Ureter (tissue), 1 donor: ENCODE measurements around the gene OR1N1. TPM values are rescaled to one million over a fixed set of nuclear protein-coding genes. Genes with fewer than 3 reads are reported as not detected.
"Not testable (repeated sequence)": the region's sequence is repeated elsewhere in the genome, so short reads cannot be mapped to it uniquely, and the experiment has no call there.

Experiments
- DNase-seq: peaks from one replicate; pipeline ENCODE4 v3.0.0-alpha.2; 2020; ENCODE audit warnings: low spot score
- total RNA-seq: library from RNA; stranded (reverse); gene quantifications from one replicate; pipeline ENCODE4 v1.2.4, GENCODE V29; 2023
- donor health status: DM: yes; HTN: yes; CAD: no.

Gene OR1N1
- total RNA-seq = not detected

GRCh38 chr9:122527193-122527592 is at the start of gene OR1N1:
Gene OR1N1 (minus strand): TSS chr9:122527293. CDS start chr9:122527293, 0 bp downstream.
- no peak for DNase-seq

- DNase-seq = no peak
These were observed 45.4 kb upstream of the OR1N1 start for GRCh38 chr9:122572456-122572855.

- DNase-seq = no peak
These were observed 40.8 kb upstream of the OR1N1 start for GRCh38 chr9:122567901-122568300.

- no peak for DNase-seq
These were observed 35.2 kb upstream of the OR1N1 start for GRCh38 chr9:122562134-122562760.

- DNase-seq = no peak
These were observed 34.4 kb upstream of the OR1N1 start for GRCh38 chr9:122561446-122561845.

GRCh38 chr9:122552812-122553211 is 25.7 kb upstream of the OR1N1 start, which contains the start of gene OR1N2:
Gene OR1N2 (plus strand): TSS chr9:122553112. CDS start chr9:122553212, 100 bp downstream.
- DNase-seq = no peak

GRCh38 chr9:122551371-122551770 is 24.3 kb upstream of the OR1N1 start:
- no peak for DNase-seq

GRCh38 chr9:122546196-122546595 is 19.1 kb upstream of the OR1N1 start:
- no peak for DNase-seq

- DNase-seq = no peak
These were observed 11.7 kb upstream of the OR1N1 start for GRCh38 chr9:122538757-122539156.

- not testable (repeated sequence) for DNase-seq
These were observed 10.0 kb upstream of the OR1N1 start for GRCh38 chr9:122537066-122537465.

- no peak for DNase-seq
These were observed 9.0 kb upstream of the OR1N1 start for GRCh38 chr9:122536134-122536533.

GRCh38 chr9:122531157-122531556 is 4.1 kb upstream of the OR1N1 start:
- DNase-seq = not testable (repeated sequence)

- no peak for DNase-seq
These were observed 491 bp downstream of the OR1N1 start for GRCh38 chr9:122526602-122527001.

- DNase-seq = no peak
These were observed 7.7 kb downstream of the OR1N1 start for GRCh38 chr9:122519376-122519775.

- no peak for DNase-seq
These were observed 8.3 kb downstream of the OR1N1 start, which contains the start of gene OR1J4 for GRCh38 chr9:122518841-122519240. Gene OR1J4 (plus strand): TSS chr9:122519141. CDS start chr9:122519141, 0 bp downstream.

GRCh38 chr9:122518226-122518625 is 8.9 kb downstream of the OR1N1 start:
- no peak for DNase-seq

GRCh38 chr9:122510502-122510901 is 16.6 kb downstream of the OR1N1 start, which contains the start of gene OR1J2:
Gene OR1J2 (plus strand): TSS chr9:122510802. CDS start chr9:122510802, 0 bp downstream.
- no peak for DNase-seq

GRCh38 chr9:122506964-122507363 is 20.1 kb downstream of the OR1N1 start:
- no peak for DNase-seq

GRCh38 chr9:122498883-122499288 is 28.2 kb downstream of the OR1N1 start:
- DNase-seq = peak; percentile 44

GRCh38 chr9:122479062-122479461 is 48.0 kb downstream of the OR1N1 start:
- DNase-seq = no peak

- no peak for DNase-seq
These were observed 49.3 kb downstream of the OR1N1 start, which contains the start of gene OR1J1 for GRCh38 chr9:122477826-122478225. Gene OR1J1 (minus strand): TSS chr9:122477926. CDS start chr9:122477926, 0 bp downstream.

- DNase-seq = no peak
These were observed 49.7 kb downstream of the OR1N1 start for GRCh38 chr9:122477346-122477745.
